Heart right ventricle (tissue), 16 donors: Measurements from ENCODE around the gene HNRNPLL. TPM values are rescaled to one million over a fixed set of nuclear protein-coding genes. Genes with fewer than 3 reads are reported as not detected.
A peak's percentile ranks its signal among the peaks of the same experiment; 100 is the strongest.

Source experiments
- ATAC-seq, 8 donors: fragments of 200-7000 bp; cut with Tn5 transposase; one replicate each; pipeline ENCODE4 v1.9.1; 2020; ENCODE audit warnings: mild to moderate bottlenecking in 8 of 8, moderate library complexity in 8 of 8, moderate number of reproducible peaks in 1 of 8
- DNase-seq, 2 donors: peaks; one replicate each; pipeline ENCODE4 v3.0.0-alpha.2; 2020
- H3K27ac ChIP-seq, 10 donors: fragments of 200-600 bp; sonication (generic) in 2 of 10; one replicate each; pipeline versions ENCODE4 v1.5.0 to v1.8.0; 2020 to 2022; ENCODE audit warnings: mild to moderate bottlenecking in 3 of 10
- H3K27me3 ChIP-seq, 7 donors: fragments of 200-600 bp; one replicate each; pipeline ENCODE4 v1.8.0; 2021 to 2022; ENCODE audit warnings: mild to moderate bottlenecking in 2 of 7
- H3K36me3 ChIP-seq, 9 donors: fragments of 200-600 bp; sonication (generic) in 1 of 9; one replicate each; pipeline versions ENCODE4 v1.5.0 to v1.8.0; 2020 to 2022; ENCODE audit warnings: mild to moderate bottlenecking in 2 of 9
- H3K4me1 ChIP-seq, 9 donors: fragments of 200-600 bp; sonication (generic) in 1 of 9; one replicate each; pipeline versions ENCODE4 v1.5.0 to v1.8.0; 2020 to 2022; ENCODE audit warnings: mild to moderate bottlenecking in 4 of 9
- H3K4me3 ChIP-seq, 10 donors: fragments of 200-600 bp; sonication (generic) in 2 of 10; one replicate each; pipeline versions ENCODE4 v1.5.0 to v1.8.0; 2020 to 2022; ENCODE audit warnings: mild to moderate bottlenecking in 7 of 10, moderate library complexity in 2 of 10
- H3K9me3 ChIP-seq, 11 donors: fragments of 200-600 bp in 10 of 11; sonication (generic) in 2 of 11; one replicate each; pipeline versions ENCODE4 v1.5.0 to v1.8.0; 2013 to 2022; ENCODE audit warnings: mild to moderate bottlenecking in 2 of 11, control low read depth in 1 of 11, moderate library complexity in 1 of 11
- WGBS, 2 donors: extraction: QIAGEN DNeasy Blood & Tissue Kit; methylation state at CpG; one replicate each; pipeline ENCODE4 v1.1.7; 2013; ENCODE audit warnings: inconsistent platforms in 1 of 2; 5-methylcytosine and 5-hydroxymethylcytosine counted together
- intact Hi-C, 10 donors: fragments of 100-400 bp; cut with DNase I; formaldehyde crosslinking; loops; one replicate each; pipeline versions ENCODE4 v1.11.1 to v1.14.2; 2022
- polyA plus RNA-seq, 2 donors: library from polyadenylated mRNA; stranded (reverse); fragments of 200-250 nt; gene quantifications; one replicate each; pipeline ENCODE4 v1.2.3, GENCODE V29; 2013
- total RNA-seq, 10 donors: library from RNA; stranded (reverse); fragmentation: NEBNext Ultra II Directional in 3 of 10; extraction: Animal tissue kit (Norgen Biotek cat#: 25700) in 3 of 10; gene quantifications; one replicate each; pipeline versions ENCODE4 v1.2.1 to v1.2.4, GENCODE V29; 2021 to 2023
- TF ChIP-seq, protein P1 (sequence below), 9 donors: fragments of 200-600 bp; sonication (generic) in 2 of 9; IDR thresholded peaks; one replicate each; pipeline versions ENCODE4 v1.5.0 to v1.8.0; 2021 to 2022; ENCODE audit warnings: antibody characterized with exemption in 9 of 9, mild to moderate bottlenecking in 5 of 9, moderate library complexity in 1 of 9
- donor health status: Arrhythmogenic right ventricular cardiomyopathy.
- donor health status: ischemic (EF 13 %, LVEDD 7.1; RV severe dilation, severe dysfunction).
- donor health status: healthy with polysubstance abuse.
- donor health status: DM: no; HTN: yes; CAD: no.
- donor health status: DM: no; HTN: no; CAD: no.
- donor health status: ischemic (EF 25% LVEDD 6.9; RV normal size, moderate dysfunction).
- donor health status: ischemic (EF 25% LVEDD 5.7; RV mildly dilated, moderate dysfunction).
- donor health status: healthy.
- donor health status: DM: yes; HTN: yes; CAD: no.
- donor health status: Ischemic cardiomyopathy.
- donor health status: ischemic (EF 35%, LVEDD 5.7; RV mildly dilated, moderate dysfunction).
- donor health status: nonischemic (EF 11% LVEDD 7.7; RV severe dilation, severe dysfunction).
- donor health status: DM: yes; HTN: yes; CAD: no.
- donor health status: PGD.
- donor health status: ischemic (EF 29% LVEDD 5.4; RV normal size, mild dysfunction).
- donor health status: nonischemic (EF 23%, LVEDD 6.1; RV moderate dilation, normal function).

HNRNPLL gene
- total and polyA plus RNA-seq, 12 donors = 8.9 to 32.7 (median 25.3) TPM

DNA sequence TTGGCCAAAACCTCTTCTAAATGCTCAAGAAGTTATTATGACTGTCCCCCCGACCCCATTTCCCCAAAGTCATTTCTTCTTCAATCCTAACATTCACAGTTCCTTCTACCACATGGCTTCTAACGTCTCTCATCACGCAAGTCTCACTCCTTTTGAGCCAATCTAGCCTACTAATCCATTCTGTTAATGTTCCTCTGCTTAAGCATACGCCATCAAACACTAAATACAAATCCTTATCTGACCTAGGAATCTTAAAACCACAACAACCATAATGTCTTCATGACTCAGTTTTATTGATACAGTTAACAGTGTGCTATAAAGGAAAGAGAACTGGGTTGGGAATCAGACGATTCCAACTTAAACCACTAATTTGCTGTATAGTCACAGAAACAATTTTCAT lies 23.9 kb downstream of the HNRNPLL start:
- H3K9me3 ChIP-seq = no peaks in the 10 kb centered on the region
- intact Hi-C loops = loop anchor here in 4 of 10 donors (5.0 to 10.0 kb wide), 3 partner anchors 158 to 306 kb away; partner anchors contain the start of gene ARHGEF33 (in 1 of the 4)
- H3K27ac ChIP-seq = no peak overlapping the region
- no peak overlapping the region for H3K4me3 ChIP-seq
- peaks cover 0 to 95% (median 7%) of the 10 kb centered on the region in 9 donors for H3K36me3 ChIP-seq
- 87 to 94% methylated on average over 5 of the region's 5 CpGs for WGBS, 2 donors
- H3K27me3 ChIP-seq = no peaks in the 10 kb centered on the region
- no peak for DNase-seq
- ATAC-seq = no peak
- peaks cover 0 to 9% (median 7%) of the 10 kb centered on the region in 9 donors for H3K4me1 ChIP-seq
- TF ChIP-seq, protein P1, sequence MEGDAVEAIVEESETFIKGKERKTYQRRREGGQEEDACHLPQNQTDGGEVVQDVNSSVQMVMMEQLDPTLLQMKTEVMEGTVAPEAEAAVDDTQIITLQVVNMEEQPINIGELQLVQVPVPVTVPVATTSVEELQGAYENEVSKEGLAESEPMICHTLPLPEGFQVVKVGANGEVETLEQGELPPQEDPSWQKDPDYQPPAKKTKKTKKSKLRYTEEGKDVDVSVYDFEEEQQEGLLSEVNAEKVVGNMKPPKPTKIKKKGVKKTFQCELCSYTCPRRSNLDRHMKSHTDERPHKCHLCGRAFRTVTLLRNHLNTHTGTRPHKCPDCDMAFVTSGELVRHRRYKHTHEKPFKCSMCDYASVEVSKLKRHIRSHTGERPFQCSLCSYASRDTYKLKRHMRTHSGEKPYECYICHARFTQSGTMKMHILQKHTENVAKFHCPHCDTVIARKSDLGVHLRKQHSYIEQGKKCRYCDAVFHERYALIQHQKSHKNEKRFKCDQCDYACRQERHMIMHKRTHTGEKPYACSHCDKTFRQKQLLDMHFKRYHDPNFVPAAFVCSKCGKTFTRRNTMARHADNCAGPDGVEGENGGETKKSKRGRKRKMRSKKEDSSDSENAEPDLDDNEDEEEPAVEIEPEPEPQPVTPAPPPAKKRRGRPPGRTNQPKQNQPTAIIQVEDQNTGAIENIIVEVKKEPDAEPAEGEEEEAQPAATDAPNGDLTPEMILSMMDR (IDR thresholded peaks at IDR 0.05) = no peak

DNA sequence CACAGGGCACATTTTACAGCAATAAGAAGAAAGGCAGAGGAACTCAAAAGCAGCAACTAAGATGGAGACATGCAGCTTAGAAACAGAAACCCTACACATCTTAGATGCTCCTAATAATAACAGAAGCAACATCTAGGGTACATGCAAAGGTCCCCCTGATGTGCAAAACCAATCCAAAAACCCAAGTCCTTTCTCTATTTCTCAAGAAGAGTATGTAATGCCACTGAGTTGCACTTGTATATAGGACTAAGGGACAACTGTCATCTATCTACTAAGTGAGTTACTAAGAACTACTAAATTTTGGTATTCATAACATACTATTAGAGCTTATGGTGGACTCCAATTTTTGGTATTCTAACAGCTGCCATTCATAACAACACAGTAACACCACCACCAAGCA lies 28.4 kb downstream of the HNRNPLL start:
- intact Hi-C loops = loop anchor here in 1 of 10 donors (10.0 kb wide), 1 partner anchor 311 kb away; the partner anchor contains the start of gene ARHGEF33
- ATAC-seq (no peak), DNase-seq (no peak)
- TF ChIP-seq, protein P1 (IDR thresholded peaks at IDR 0.05) = no peak
- Histone ChIP-seq H3K4me3 (no peak overlapping the region), H3K36me3 (peaks cover 0 to 95% (median 30%) of the 10 kb centered on the region in 9 donors), H3K27me3 (no peaks in the 10 kb centered on the region), H3K9me3 (no peaks in the 10 kb centered on the region), H3K27ac (no peak overlapping the region), H3K4me1 (peaks cover 0 to 23% (median 4%) of the 10 kb centered on the region in 9 donors)

DNA sequence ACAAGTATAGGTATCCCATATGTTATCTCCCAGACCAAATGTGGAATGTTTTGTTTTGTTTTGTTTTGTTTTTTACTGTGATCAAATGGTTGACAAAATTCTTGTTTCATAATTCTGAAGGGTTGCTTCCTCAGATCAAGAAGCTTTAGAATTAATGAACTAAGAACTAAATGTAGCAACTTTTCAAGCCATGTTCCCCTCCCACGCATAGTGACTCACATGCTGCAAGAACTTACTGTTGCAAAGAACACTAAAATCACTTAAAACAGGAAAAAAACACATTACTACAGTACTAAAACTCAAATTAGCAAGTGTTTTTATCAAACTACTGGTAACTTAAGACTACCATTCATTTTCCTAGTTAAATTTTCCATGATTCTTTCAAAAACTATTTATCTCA lies 30.6 kb downstream of the HNRNPLL start:
- H3K27me3 ChIP-seq = no peaks in the 10 kb centered on the region
- ATAC-seq (peak in 2 of 8 donors; percentile 41 to 46), DNase-seq (no peak)
- peaks cover 0 to 23% (median 4%) of the 10 kb centered on the region in 9 donors for H3K4me1 ChIP-seq
- no peak overlapping the region for H3K4me3 ChIP-seq
- intact Hi-C loops = loop anchor here in 1 of 10 donors (10.0 kb wide), 1 partner anchor 313 kb away; the partner anchor contains the start of gene ARHGEF33
- H3K27ac ChIP-seq = peak overlapping the region in 1 of 10 donors; percentile 37
- WGBS, 2 donors = 77 to 86% methylated on average over 1 of the region's 1 CpG
- H3K9me3 ChIP-seq = no peaks in the 10 kb centered on the region
- TF ChIP-seq, protein P1 (IDR thresholded peaks at IDR 0.05) = no peak
- H3K36me3 ChIP-seq = peaks cover 0 to 99% (median 39%) of the 10 kb centered on the region in 9 donors

DNA sequence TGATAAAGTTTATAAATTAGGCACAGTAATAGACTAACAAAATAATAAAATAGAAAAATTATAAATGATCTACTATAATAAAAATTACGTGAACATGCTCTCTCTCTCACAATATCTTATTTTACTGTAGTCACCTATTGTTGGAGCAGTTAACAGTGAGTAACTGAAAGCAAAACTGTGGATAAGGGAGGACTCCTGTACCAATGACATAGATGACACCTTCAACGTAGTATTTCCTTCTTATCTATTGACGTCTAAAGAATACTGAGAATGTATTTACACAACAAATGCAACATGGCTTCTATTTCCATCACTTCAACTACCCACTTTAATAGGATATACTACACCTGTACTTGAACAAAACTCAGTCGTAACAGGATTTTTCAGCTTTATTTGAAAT lies 31.5 kb downstream of the HNRNPLL start:
- WGBS, 2 donors = 70% methylated on average over 4 of the region's 4 CpGs
- Histone ChIP-seq H3K9me3 (no peaks in the 10 kb centered on the region), H3K27ac (no peak overlapping the region), H3K4me3 (no peak overlapping the region), H3K27me3 (no peaks in the 10 kb centered on the region), H3K36me3 (peaks cover 0 to 99% (median 46%) of the 10 kb centered on the region in 9 donors), H3K4me1 (peaks cover 0 to 23% (median 4%) of the 10 kb centered on the region in 9 donors)
- TF ChIP-seq, protein P1 (IDR thresholded peaks at IDR 0.05) = no peak
- DNase-seq (no peak), ATAC-seq (no peak)
- intact Hi-C loops = loop anchor here in 1 of 10 donors (10.0 kb wide), 1 partner anchor 314 kb away; the partner anchor contains the start of gene ARHGEF33
